IMR-90 (cell line): ENCODE data around the gene TRDMT1. TPM values are rescaled to one million over a fixed set of nuclear protein-coding genes. Genes with fewer than 3 reads are reported as not detected.

Experiments used
- ATAC-seq: fragments of 200-7000 bp; cut with Tn5 transposase; 2 replicates; pipeline ENCODE4 v1.9.1; 2020; ENCODE audit warnings: low read depth, mild to moderate bottlenecking, moderate library complexity
- BruUV-seq: library from RNA; stranded (reverse); fragments of 400-500 nt; replicated peaks from 2 replicates; lab custom pipeline; 2021; lab: Mats Ljungman, UMichigan
- CTCF ChIA-PET: fragments of 300-600 bp; formaldehyde crosslinking; extraction: SDS; loops from one replicate; lab custom pipeline; 2021; ENCODE audit warnings: antibody characterized with exemption; lab: Yijun Ruan, JAX
- POLR2A ChIA-PET: fragments of 300-600 bp; sonication (Branson Sonifier 250); formaldehyde crosslinking; loops from one replicate; lab custom pipeline; 2022; ENCODE audit warnings: antibody characterized with exemption; ENCODE audit not compliant: unreplicated experiment; lab: Charles Lee
- DNase-seq: peaks from one replicate; pipeline ENCODE4 v3.0.0; 2013
- H2AFZ ChIP-seq: replicated peaks from 2 replicates; pipeline ENCODE3; 2013; ENCODE audit warnings: low read length, mild to moderate bottlenecking; ENCODE audit not compliant: poor library complexity
- H2AK5ac ChIP-seq: 2 replicates; pipeline ENCODE4 v1.6.1; 2013; ENCODE audit warnings: low read depth, low read length, inconsistent platforms
- H2AK9ac ChIP-seq: replicated peaks from 2 replicates; pipeline ENCODE3; 2013; ENCODE audit warnings: mild to moderate bottlenecking, low read depth, low read length, moderate library complexity; ENCODE audit not compliant: poor library complexity
- H2BK120ac ChIP-seq: 2 replicates; pipeline ENCODE4 v1.6.1; 2013; ENCODE audit warnings: low read depth, low read length, inconsistent platforms
- H2BK15ac ChIP-seq: 3 replicates; pipeline ENCODE4 v1.6.1; 2013; ENCODE audit warnings: low read depth, low read length, inconsistent platforms
- H2BK20ac ChIP-seq: 2 replicates; pipeline ENCODE4 v1.6.1; 2013; ENCODE audit warnings: low read depth, mild to moderate bottlenecking, inconsistent platforms, low read length, moderate library complexity
- H2BK5ac ChIP-seq: 2 replicates; pipeline ENCODE4 v1.6.1; 2013; ENCODE audit warnings: mild to moderate bottlenecking, low read depth, low read length, inconsistent platforms; ENCODE audit not compliant: poor library complexity, severe bottlenecking
- H3K14ac ChIP-seq: replicated peaks from 2 replicates; pipeline ENCODE4 v1.6.1; 2013; ENCODE audit warnings: low read depth, low read length, inconsistent platforms
- H3K18ac ChIP-seq: 2 replicates; pipeline ENCODE4 v1.6.1; 2013; ENCODE audit warnings: low read depth, low read length, control low read depth
- H3K23ac ChIP-seq: 2 replicates; pipeline ENCODE4 v1.6.1; 2013; ENCODE audit warnings: low read depth, low read length, inconsistent platforms
- H3K27ac ChIP-seq: 2 replicates; pipeline ENCODE4 v1.5.1; 2013; ENCODE audit warnings: mild to moderate bottlenecking, control low read depth, low read length; ENCODE audit not compliant: insufficient read depth
- H3K27me3 ChIP-seq: 2 replicates; pipeline ENCODE4 v1.6.1; 2013; ENCODE audit warnings: low read length; ENCODE audit not compliant: control insufficient read depth, insufficient read depth
- H3K36me3 ChIP-seq: 2 replicates; pipeline ENCODE4 v1.6.1; 2013; ENCODE audit warnings: low read length, mixed read lengths; ENCODE audit not compliant: control insufficient read depth, insufficient read depth
- H3K4ac ChIP-seq: 2 replicates; pipeline ENCODE4 v1.6.1; 2013; ENCODE audit warnings: low read depth, low read length, inconsistent platforms
- H3K4me1 ChIP-seq: 2 replicates; pipeline ENCODE4 v1.6.1; 2013; ENCODE audit warnings: low read length, mixed read lengths; ENCODE audit not compliant: control insufficient read depth, insufficient read depth
- H3K4me2 ChIP-seq: 2 replicates; pipeline ENCODE4 v1.6.1; 2013; ENCODE audit warnings: low read depth, mild to moderate bottlenecking, control low read depth, low read length, moderate library complexity
- H3K4me3 ChIP-seq: 2 replicates; pipeline ENCODE4 v1.5.1; 2013; ENCODE audit warnings: low read depth, mild to moderate bottlenecking, control low read depth, low read length, moderate library complexity; ENCODE audit not compliant: insufficient read depth
- H3K56ac ChIP-seq: 2 replicates; pipeline ENCODE4 v1.6.1; 2013; ENCODE audit warnings: low read length, inconsistent platforms; ENCODE audit not compliant: insufficient read depth; ENCODE audit errors: extremely low read depth
- H3K79me1 ChIP-seq, 2 experiments: 2 replicates each; pipeline ENCODE4 v1.6.1; 2013; ENCODE audit warnings: low read length in 2 of 2, inconsistent platforms in 1 of 2, low read depth in 1 of 2
- H3K9ac ChIP-seq: 2 replicates; pipeline ENCODE4 v1.6.1; 2013; ENCODE audit warnings: low read depth, low read length, control low read depth
- H3K9me1 ChIP-seq: 2 replicates; pipeline ENCODE4 v1.6.1; 2013; ENCODE audit warnings: low read length, inconsistent platforms; ENCODE audit not compliant: insufficient read depth
- H3K9me3 ChIP-seq: 2 replicates; pipeline ENCODE4 v1.6.1; 2013; ENCODE audit warnings: low read length; ENCODE audit not compliant: control insufficient read depth, insufficient read depth
- H4K20me1 ChIP-seq: 2 replicates; pipeline ENCODE4 v1.6.1; 2013; ENCODE audit warnings: low read length, inconsistent platforms; ENCODE audit not compliant: insufficient read depth
- H4K5ac ChIP-seq: 2 replicates; pipeline ENCODE4 v1.6.1; 2013; ENCODE audit warnings: mild to moderate bottlenecking, low read depth, low read length, control low read depth
- H4K8ac ChIP-seq, 2 experiments: 2 replicates each; pipeline ENCODE4 v1.6.1; 2013; ENCODE audit warnings: low read depth in 2 of 2, low read length in 2 of 2, control low read depth in 1 of 2, inconsistent platforms in 1 of 2
- H4K91ac ChIP-seq: 2 replicates; pipeline ENCODE4 v1.6.1; 2013; ENCODE audit warnings: low read depth, low read length, inconsistent platforms; ENCODE audit not compliant: insufficient read depth
- BHLHE40 ChIP-seq: fragments of 150-350 bp; IDR thresholded peaks from 2 replicates; pipeline ENCODE4 v1.6.1; 2016; ENCODE audit warnings: mild to moderate bottlenecking, low read depth, low read length
- CEBPB ChIP-seq: IDR thresholded peaks from 2 replicates; pipeline ENCODE4 v1.6.1; 2012; ENCODE audit warnings: low read depth, low read length, improper control_type of control experiment
- MAFK ChIP-seq: IDR thresholded peaks from 2 replicates; pipeline ENCODE4 v1.6.1; 2012; ENCODE audit warnings: low read depth, low read length, improper control_type of control experiment
- MAZ ChIP-seq: IDR thresholded peaks from 2 replicates; pipeline ENCODE4 v1.6.1; 2012; ENCODE audit warnings: low read depth, mild to moderate bottlenecking, low read length, improper control_type of control experiment, moderate library complexity, borderline replicate concordance
- MXI1 ChIP-seq: IDR thresholded peaks from 2 replicates; pipeline ENCODE4 v1.6.1; 2012; ENCODE audit warnings: low read depth, mild to moderate bottlenecking, low read length, moderate library complexity, borderline replicate concordance
- NFE2L2 ChIP-seq: fragments of 150-350 bp; IDR thresholded peaks from 2 replicates; pipeline ENCODE4 v1.6.1; 2016; ENCODE audit warnings: low read depth, mild to moderate bottlenecking, low read length
- POLR2A ChIP-seq: IDR thresholded peaks from 2 replicates; pipeline ENCODE4 v1.6.1; 2012; ENCODE audit warnings: mild to moderate bottlenecking, low read depth, low read length
- RAD21 ChIP-seq: IDR thresholded peaks from 2 replicates; pipeline ENCODE4 v1.6.1; 2012; ENCODE audit warnings: low read length, improper control_type of control experiment
- RCOR1 ChIP-seq: IDR thresholded peaks from 2 replicates; pipeline ENCODE4 v1.6.1; 2012; ENCODE audit warnings: mild to moderate bottlenecking, low read length, improper control_type of control experiment; ENCODE audit not compliant: insufficient replicate concordance
- RFX5 ChIP-seq: IDR thresholded peaks from 2 replicates; pipeline ENCODE4 v1.8.0; 2012; ENCODE audit warnings: low read depth, mild to moderate bottlenecking, low read length, moderate library complexity
- dilution Hi-C: fragments of 300-500 bp; cut with HindIII; formaldehyde crosslinking; loops from one replicate; pipeline ENCODE4 v1.14.3; 2018; ENCODE audit warnings: low sequenced_read_pairs; ENCODE audit not compliant: unreplicated experiment
- in situ Hi-C: fragments of 300-500 bp; cut with MboI; formaldehyde crosslinking; loops from 3 replicates; pipeline ENCODE4 v1.14.3; 2019; ENCODE audit warnings: low sequenced_read_pairs, inconsistent platforms, mixed read lengths
- intact Hi-C: fragments of 100-400 bp; cut with micrococcal nuclease; formaldehyde crosslinking; loops from 2 replicates; pipeline ENCODE4 v1.10.0; 2022
- polyA plus RNA-seq, 3 experiments: library from polyadenylated mRNA; depleted of rRNA; stranded (reverse); fragments of >200 nt; gene quantifications; 2 replicates each; pipeline ENCODE4 v1.2.3, GENCODE V29; 2012; ENCODE audit warnings: low replicate concordance in 1 of 3
- total RNA-seq: library from RNA; depleted of rRNA; stranded (reverse); fragments of >200 nt; gene quantifications from 2 replicates; pipeline ENCODE4 v1.2.3, GENCODE V29; 2012
- TF ChIP-seq, protein P1 (sequence below): fragments of 150-350 bp; IDR thresholded peaks from 2 replicates; pipeline ENCODE4 v1.6.1; 2016; ENCODE audit warnings: low read depth, mild to moderate bottlenecking, low read length, moderate library complexity, borderline replicate concordance
- TF ChIP-seq, protein P2 (sequence below): conservative IDR thresholded peaks from 2 replicates; pipeline ENCODE4 v1.5.1; 2012; ENCODE audit warnings: mild to moderate bottlenecking, low read depth, low read length, improper control_type of control experiment

Gene TRDMT1
- total and polyA plus RNA-seq, 2 of the 4 experiments (the other 2 are of a cell fraction) = 2.1 to 4.7 TPM

DNA sequence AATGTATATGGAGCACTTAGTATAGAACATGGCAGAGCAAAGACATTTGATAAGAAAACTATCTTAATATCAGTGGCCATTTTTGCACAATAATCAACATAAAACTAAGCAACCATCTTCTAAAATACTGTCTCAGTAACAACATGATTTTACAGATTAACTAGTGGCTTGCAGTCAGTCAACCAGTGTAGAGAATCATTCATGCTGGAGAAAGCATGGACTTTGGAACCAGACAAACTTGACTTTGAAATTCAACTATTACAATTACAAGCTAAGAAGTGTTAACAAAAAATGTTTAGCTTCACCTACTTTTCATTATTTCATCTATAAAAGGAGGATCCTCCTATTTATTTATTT is 99.6 kb downstream of the TRDMT1 start:
- H3K9ac ChIP-seq = no peak overlapping the region
- no peak overlapping the region for H3K56ac ChIP-seq
- no peak overlapping the region for H3K14ac ChIP-seq
- POLR2A ChIA-PET = no interaction called here
- H3K4me3 ChIP-seq = no peak overlapping the region
- no peak overlapping the region for H3K18ac ChIP-seq
- no peaks in the 10 kb centered on the region for H3K36me3 ChIP-seq
- H4K8ac ChIP-seq = no peak overlapping the region
- no peak overlapping the region for H3K27ac ChIP-seq
- no peak overlapping the region for H2AFZ ChIP-seq
- dilution Hi-C loops (no loop called here), intact Hi-C loops (no loop called here), in situ Hi-C loops (no loop called here)
- H2BK20ac ChIP-seq = no peak overlapping the region
- TF ChIP-seq, protein P1, sequence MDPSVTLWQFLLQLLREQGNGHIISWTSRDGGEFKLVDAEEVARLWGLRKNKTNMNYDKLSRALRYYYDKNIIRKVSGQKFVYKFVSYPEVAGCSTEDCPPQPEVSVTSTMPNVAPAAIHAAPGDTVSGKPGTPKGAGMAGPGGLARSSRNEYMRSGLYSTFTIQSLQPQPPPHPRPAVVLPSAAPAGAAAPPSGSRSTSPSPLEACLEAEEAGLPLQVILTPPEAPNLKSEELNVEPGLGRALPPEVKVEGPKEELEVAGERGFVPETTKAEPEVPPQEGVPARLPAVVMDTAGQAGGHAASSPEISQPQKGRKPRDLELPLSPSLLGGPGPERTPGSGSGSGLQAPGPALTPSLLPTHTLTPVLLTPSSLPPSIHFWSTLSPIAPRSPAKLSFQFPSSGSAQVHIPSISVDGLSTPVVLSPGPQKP = no peak
- TF ChIP-seq MAFK (no peak), POLR2A (no peak), MXI1 (no peak), NFE2L2 (no peak), RFX5 (no peak), RCOR1 (no peak), RAD21 (no peak), BHLHE40 (no peak), CEBPB (no peak), MAZ (no peak)
- TF ChIP-seq, protein P2, sequence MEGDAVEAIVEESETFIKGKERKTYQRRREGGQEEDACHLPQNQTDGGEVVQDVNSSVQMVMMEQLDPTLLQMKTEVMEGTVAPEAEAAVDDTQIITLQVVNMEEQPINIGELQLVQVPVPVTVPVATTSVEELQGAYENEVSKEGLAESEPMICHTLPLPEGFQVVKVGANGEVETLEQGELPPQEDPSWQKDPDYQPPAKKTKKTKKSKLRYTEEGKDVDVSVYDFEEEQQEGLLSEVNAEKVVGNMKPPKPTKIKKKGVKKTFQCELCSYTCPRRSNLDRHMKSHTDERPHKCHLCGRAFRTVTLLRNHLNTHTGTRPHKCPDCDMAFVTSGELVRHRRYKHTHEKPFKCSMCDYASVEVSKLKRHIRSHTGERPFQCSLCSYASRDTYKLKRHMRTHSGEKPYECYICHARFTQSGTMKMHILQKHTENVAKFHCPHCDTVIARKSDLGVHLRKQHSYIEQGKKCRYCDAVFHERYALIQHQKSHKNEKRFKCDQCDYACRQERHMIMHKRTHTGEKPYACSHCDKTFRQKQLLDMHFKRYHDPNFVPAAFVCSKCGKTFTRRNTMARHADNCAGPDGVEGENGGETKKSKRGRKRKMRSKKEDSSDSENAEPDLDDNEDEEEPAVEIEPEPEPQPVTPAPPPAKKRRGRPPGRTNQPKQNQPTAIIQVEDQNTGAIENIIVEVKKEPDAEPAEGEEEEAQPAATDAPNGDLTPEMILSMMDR = no peak
- H3K23ac ChIP-seq = no peak overlapping the region
- H4K91ac ChIP-seq = no peak overlapping the region
- no peaks in the 10 kb centered on the region; the same call in 1 of the 2 replicates for H3K9me1 ChIP-seq
- H2BK5ac ChIP-seq = no peak overlapping the region
- H2BK120ac ChIP-seq = no peak overlapping the region
- no TSS peak for BruUV-seq
- H3K9me3 ChIP-seq = no peaks in the 10 kb centered on the region
- ATAC-seq (no peak), DNase-seq (no peak)
- H3K4ac ChIP-seq = no peak overlapping the region
- no peak overlapping the region for H3K4me2 ChIP-seq
- H3K4me1 ChIP-seq = peaks cover 2% of the 10 kb centered on the region; the same call in 1 of the 2 replicates
- H3K79me1 ChIP-seq = no peaks in the 10 kb centered on the region
- H4K5ac ChIP-seq = no peak overlapping the region
- no peaks in the 10 kb centered on the region for H4K20me1 ChIP-seq
- H2BK15ac ChIP-seq = no peak overlapping the region
- no peak overlapping the region for H2AK9ac ChIP-seq
- H3K27me3 ChIP-seq = no peaks in the 10 kb centered on the region
- CTCF ChIA-PET = no interaction called here
- H2AK5ac ChIP-seq = no peak overlapping the region
